Left lung (tissue), 10 donors: Measurements from ENCODE around the gene NR2C2AP. TPM values are rescaled to one million over a fixed set of nuclear protein-coding genes. Genes with fewer than 3 reads are reported as not detected.
A peak's percentile ranks its signal among the peaks of the same experiment; 100 is the strongest.
"Not testable (repeated sequence)": the region's sequence is repeated elsewhere in the genome, so short reads cannot be mapped to it uniquely, and the experiment has no call there.

Experiments used
- ATAC-seq: fragments of 200-7000 bp; cut with Tn5 transposase; one replicate; pipeline ENCODE4 v1.9.1; 2020; ENCODE audit warnings: moderate library complexity
- DNase-seq, 4 donors: peaks; one replicate each; pipeline ENCODE4 v3.0.0-alpha.2; 2013 to 2020
- H3K27ac ChIP-seq, 2 donors: fragments of 200-600 bp; sonication (generic) in 1 of 2; one replicate each; pipeline versions ENCODE4 v1.5.0 to v1.8.0; 2020 to 2021
- H3K27me3 ChIP-seq, 2 donors: fragments of 200-600 bp; sonication (generic) in 1 of 2; one replicate each; pipeline versions ENCODE4 v1.5.0 to v1.8.0; 2020 to 2021
- H3K36me3 ChIP-seq, 2 donors: fragments of 200-600 bp; sonication (generic) in 1 of 2; one replicate each; pipeline versions ENCODE4 v1.5.0 to v1.8.0; 2020 to 2021
- H3K4me1 ChIP-seq, 2 donors: fragments of 200-600 bp; one replicate each; pipeline ENCODE4 v1.8.0; 2021
- H3K4me3 ChIP-seq, 2 donors: fragments of 200-600 bp; sonication (generic) in 1 of 2; one replicate each; pipeline versions ENCODE4 v1.5.0 to v1.8.0; 2020 to 2021; ENCODE audit warnings: mild to moderate bottlenecking in 1 of 2
- H3K9me3 ChIP-seq, 2 donors: fragments of 200-600 bp; sonication (generic) in 1 of 2; one replicate each; pipeline versions ENCODE4 v1.5.0 to v1.8.0; 2020 to 2021
- intact Hi-C, 2 donors: fragments of 100-400 bp; cut with DNase I; formaldehyde crosslinking; loops; one replicate each; pipeline versions ENCODE4 v1.11.2 to v1.14.2; 2022
- polyA plus RNA-seq, 6 donors: library from polyadenylated mRNA; unstranded; fragments of 120-200 nt; gene quantifications; one replicate each; pipeline ENCODE4 v1.2.1, GENCODE V29; 2013; ENCODE audit not compliant: insufficient read length in 6 of 6
- total RNA-seq, 2 donors: library from RNA; stranded (reverse); fragmentation: NEBNext Ultra II Directional; extraction: Animal tissue kit (Norgen Biotek cat#: 25700); gene quantifications; one replicate each; pipeline ENCODE4 v1.2.1, GENCODE V29; 2021
- TF ChIP-seq, protein P1 (sequence below), 2 donors: fragments of 200-600 bp; sonication (generic) in 1 of 2; IDR thresholded peaks; one replicate each; pipeline versions ENCODE4 v1.5.0 to v1.8.0; 2021; ENCODE audit warnings: antibody characterized with exemption in 2 of 2
- donor health status: DM: no; HTN: yes; CAD: no.
- donor health status: DM: no; HTN: no; CAD: no.

NR2C2AP gene
- total and polyA plus RNA-seq, 8 donors = 10.4 to 22.3 (median 11.9) TPM

DNA sequence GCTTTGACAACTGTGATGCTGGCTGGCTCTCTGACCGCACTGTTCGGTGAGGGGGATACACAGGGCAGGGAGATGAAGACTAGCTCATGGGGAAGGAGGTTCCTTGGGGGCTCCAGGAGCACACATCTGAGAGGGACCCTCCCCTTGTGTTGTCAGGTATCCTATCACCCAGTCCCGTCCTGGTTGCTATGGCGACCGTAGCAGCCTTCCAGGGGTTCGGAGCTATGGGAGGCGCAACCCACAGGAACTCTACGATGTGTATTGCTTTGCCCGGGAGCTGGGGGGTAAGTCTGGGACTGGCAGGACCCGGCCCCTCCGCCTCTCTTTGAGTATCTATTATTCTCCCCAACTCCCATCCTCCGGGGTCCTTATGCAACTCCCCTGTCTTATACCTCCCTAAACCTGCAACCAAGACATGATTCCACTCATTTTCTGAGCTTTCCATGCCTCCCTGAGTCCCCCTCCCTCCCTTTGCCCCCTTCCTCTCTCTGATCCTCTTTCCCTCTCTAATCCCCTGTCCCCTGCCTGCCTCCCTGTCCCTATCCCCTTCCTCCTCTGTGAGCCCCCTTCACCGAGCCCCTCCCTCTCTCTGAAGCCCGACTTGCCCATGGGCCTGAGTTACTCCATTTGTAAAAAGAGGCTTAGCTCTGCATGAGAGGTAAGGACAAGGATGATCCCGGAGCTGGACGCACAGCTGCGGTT lies 21.1 kb upstream of the NR2C2AP start:
- peaks cover 0 to 9% of the 10 kb centered on the region in 2 donors for H3K4me1 ChIP-seq
- no peak overlapping the region for H3K27ac ChIP-seq
- ATAC-seq (no peak), DNase-seq (peak in 1 of 4 donors; percentile 10)
- intact Hi-C loops = no loop called here
- H3K36me3 ChIP-seq = no peaks in the 10 kb centered on the region
- H3K27me3 ChIP-seq = peaks cover 12 to 85% of the 10 kb centered on the region in 2 donors
- H3K9me3 ChIP-seq = no peaks in the 10 kb centered on the region
- TF ChIP-seq, protein P1, sequence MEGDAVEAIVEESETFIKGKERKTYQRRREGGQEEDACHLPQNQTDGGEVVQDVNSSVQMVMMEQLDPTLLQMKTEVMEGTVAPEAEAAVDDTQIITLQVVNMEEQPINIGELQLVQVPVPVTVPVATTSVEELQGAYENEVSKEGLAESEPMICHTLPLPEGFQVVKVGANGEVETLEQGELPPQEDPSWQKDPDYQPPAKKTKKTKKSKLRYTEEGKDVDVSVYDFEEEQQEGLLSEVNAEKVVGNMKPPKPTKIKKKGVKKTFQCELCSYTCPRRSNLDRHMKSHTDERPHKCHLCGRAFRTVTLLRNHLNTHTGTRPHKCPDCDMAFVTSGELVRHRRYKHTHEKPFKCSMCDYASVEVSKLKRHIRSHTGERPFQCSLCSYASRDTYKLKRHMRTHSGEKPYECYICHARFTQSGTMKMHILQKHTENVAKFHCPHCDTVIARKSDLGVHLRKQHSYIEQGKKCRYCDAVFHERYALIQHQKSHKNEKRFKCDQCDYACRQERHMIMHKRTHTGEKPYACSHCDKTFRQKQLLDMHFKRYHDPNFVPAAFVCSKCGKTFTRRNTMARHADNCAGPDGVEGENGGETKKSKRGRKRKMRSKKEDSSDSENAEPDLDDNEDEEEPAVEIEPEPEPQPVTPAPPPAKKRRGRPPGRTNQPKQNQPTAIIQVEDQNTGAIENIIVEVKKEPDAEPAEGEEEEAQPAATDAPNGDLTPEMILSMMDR (IDR thresholded peaks at IDR 0.05) = no peak
- peak overlapping the region in 1 of 2 donors; percentile 35 for H3K4me3 ChIP-seq

GRCh38 chr19:19223636-19224035 lies 20.4 kb upstream of the NR2C2AP start:
- TF ChIP-seq, protein P1 (IDR thresholded peaks at IDR 0.05) = no peak

DNA sequence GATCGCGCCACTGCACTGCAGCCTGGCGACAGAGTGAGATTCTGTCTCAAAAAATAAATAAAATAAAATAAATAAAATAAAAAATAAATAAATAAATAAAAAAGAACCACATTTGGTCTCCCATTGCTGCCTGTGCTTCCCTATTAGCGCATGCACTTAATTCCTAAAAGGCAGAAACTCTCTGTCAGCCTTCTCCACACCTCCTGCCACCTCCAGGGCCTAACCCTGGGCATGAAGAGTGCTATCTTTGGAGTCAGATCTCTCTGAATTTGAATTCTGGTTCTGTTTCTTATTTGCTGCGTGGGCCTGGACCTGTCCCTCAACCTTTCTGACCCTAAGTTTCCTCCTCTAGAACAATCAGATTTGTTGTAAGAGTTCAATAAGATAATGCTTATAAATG lies 19.8 kb upstream of the NR2C2AP start:
- H3K4me3 ChIP-seq = no peak overlapping the region
- intact Hi-C loops = no loop called here
- ATAC-seq = no peak
- DNase-seq = peak in 1 of 4 donors; percentile 0
- H3K27ac ChIP-seq = no peak overlapping the region
- TF ChIP-seq, protein P1 (IDR thresholded peaks at IDR 0.05) = no peak
- peaks cover 12 to 85% of the 10 kb centered on the region in 2 donors for H3K27me3 ChIP-seq
- no peaks in the 10 kb centered on the region for H3K36me3 ChIP-seq
- peaks cover 0 to 9% of the 10 kb centered on the region in 2 donors for H3K4me1 ChIP-seq
- no peaks in the 10 kb centered on the region for H3K9me3 ChIP-seq

More at GRCh38 chr19:19223636-19224035, 20.4 kb upstream of the NR2C2AP start:
- peaks cover 12 to 85% of the 10 kb centered on the region in 2 donors for H3K27me3 ChIP-seq
- DNase-seq (no peak), ATAC-seq (no peak)
- no peak overlapping the region for H3K4me3 ChIP-seq
- H3K36me3 ChIP-seq = no peaks in the 10 kb centered on the region
- H3K27ac ChIP-seq = no peak overlapping the region
- intact Hi-C loops = no loop called here
- H3K4me1 ChIP-seq = peaks cover 0 to 9% of the 10 kb centered on the region in 2 donors
- no peaks in the 10 kb centered on the region for H3K9me3 ChIP-seq

GRCh38 chr19:19221000-19221399 lies 17.8 kb upstream of the NR2C2AP start:
- H3K36me3 ChIP-seq, H3K27ac ChIP-seq, H3K4me1 ChIP-seq, ATAC-seq, intact Hi-C loops, H3K4me3 ChIP-seq, H3K9me3 ChIP-seq: not testable (repeated sequence)
- H3K27me3 ChIP-seq = peaks cover 10 to 83% of the 10 kb centered on the region in 2 donors
- DNase-seq = peak in 1 of 4 donors; percentile 19

- H3K27ac ChIP-seq = no peak overlapping the region
- no peak for ATAC-seq
- intact Hi-C loops = no loop called here
- DNase-seq = peak in 1 of 4 donors; percentile 67
- no peak overlapping the region for H3K4me3 ChIP-seq
- H3K9me3 ChIP-seq = no peaks in the 10 kb centered on the region
- peaks cover 0 to 83% of the 10 kb centered on the region in 2 donors for H3K27me3 ChIP-seq
- H3K36me3 ChIP-seq = no peaks in the 10 kb centered on the region
- TF ChIP-seq, protein P1 (IDR thresholded peaks at IDR 0.05) = no peak
- no peaks in the 10 kb centered on the region for H3K4me1 ChIP-seq
Observed at GRCh38 chr19:19218911-19219310, 15.7 kb upstream of the NR2C2AP start.
